NCI-H524 treated with DMSO at 0.1 percent for 48 hours (cell line): Measurements from ENCODE around the gene DGCR8.

Experiments
- DNase-seq: peaks from one replicate; lab custom pipeline; 2025; lab: John Stamatoyannopoulos, UW

DGCR8 gene

GRCh38 chr22:20052309-20053259 is 27.5 kb upstream of the DGCR8 start:
- no peak for DNase-seq

- no peak for DNase-seq
Observed at GRCh38 chr22:20053407-20054033, 26.5 kb upstream of the DGCR8 start.

DNA sequence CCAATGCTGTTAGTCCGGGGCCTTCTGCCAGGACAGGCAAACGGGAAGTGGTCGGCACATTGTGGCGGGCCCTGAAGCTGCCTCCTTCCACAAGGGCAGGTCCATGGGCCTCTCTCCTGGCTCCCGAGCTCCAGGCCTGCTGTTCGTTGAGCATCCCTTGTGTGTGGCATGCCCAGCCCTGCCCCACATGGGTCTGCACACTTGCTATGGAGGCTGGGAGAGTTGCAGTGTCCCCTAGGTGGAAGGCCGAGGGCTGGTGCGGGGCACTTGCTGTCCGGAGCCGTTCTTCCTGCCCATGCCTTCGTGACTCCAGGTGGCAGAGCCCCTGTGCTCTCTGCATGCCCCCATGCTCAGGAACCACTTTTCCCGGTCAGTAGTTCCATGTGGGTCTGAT is 26.0 kb upstream of the DGCR8 start:
- no peak for DNase-seq

DNA sequence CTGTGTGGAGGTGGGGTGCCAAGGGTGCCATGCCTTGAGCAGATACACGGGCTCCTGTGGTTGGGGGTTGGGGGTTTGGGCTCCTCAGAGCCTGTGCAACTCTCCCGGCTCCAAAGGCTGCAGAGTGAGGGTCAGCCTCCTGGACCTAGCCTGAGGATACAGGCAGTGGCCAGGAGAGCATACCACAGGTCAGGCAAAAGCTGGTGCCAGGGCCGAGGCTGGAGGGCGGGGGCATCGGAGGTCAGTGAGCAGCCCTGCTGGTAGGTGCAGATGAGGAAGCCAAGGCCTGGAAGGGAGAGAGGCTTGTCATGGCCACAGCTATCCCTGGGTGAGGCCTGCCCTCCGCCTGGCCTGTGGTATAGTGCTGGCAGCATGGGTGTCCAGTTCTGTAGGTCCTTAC is 25.6 kb upstream of the DGCR8 start:
- no peak for DNase-seq

- DNase-seq = no peak
Observed at GRCh38 chr22:20055144-20055543, 24.9 kb upstream of the DGCR8 start.

- DNase-seq = no peak
Observed at GRCh38 chr22:20055654-20056053, 24.4 kb upstream of the DGCR8 start.

GRCh38 chr22:20056161-20056560 is 23.9 kb upstream of the DGCR8 start:
- no peak for DNase-seq

- DNase-seq = no peak
Observed at GRCh38 chr22:20056696-20057386, 23.2 kb upstream of the DGCR8 start.

DNA sequence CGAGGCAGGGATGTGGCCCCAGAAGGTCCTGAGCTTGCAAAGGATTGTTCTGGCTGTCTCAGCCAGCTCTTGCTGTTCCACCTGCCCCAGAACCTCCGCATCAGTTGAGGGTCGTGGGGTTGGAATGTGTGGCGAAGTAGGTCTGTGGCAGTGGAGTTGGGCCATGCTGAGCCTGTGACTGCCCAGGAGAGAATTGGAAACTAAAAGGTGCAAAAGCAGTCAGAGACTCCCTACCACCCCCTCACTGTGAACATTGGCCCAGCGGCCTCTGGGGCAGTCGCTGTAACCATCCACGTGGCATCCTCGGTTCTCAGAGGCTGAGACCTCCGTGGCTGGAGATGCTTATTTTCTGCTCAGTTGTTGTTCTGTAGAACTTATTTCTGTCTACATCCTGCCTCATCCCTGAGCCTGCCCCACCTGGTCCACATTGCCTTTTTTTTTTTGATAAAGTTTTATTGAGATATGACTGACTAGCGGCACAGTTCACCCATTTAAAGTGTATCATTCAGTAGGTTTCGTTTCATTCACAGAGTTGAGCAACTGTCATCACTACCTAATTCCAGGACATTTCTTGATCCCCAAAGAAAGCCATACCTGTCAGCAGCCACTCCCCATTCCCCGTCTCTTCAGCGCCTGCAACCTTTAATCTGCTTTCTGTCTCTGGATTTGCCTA is 22.3 kb upstream of the DGCR8 start:
- no peak for DNase-seq

DNA sequence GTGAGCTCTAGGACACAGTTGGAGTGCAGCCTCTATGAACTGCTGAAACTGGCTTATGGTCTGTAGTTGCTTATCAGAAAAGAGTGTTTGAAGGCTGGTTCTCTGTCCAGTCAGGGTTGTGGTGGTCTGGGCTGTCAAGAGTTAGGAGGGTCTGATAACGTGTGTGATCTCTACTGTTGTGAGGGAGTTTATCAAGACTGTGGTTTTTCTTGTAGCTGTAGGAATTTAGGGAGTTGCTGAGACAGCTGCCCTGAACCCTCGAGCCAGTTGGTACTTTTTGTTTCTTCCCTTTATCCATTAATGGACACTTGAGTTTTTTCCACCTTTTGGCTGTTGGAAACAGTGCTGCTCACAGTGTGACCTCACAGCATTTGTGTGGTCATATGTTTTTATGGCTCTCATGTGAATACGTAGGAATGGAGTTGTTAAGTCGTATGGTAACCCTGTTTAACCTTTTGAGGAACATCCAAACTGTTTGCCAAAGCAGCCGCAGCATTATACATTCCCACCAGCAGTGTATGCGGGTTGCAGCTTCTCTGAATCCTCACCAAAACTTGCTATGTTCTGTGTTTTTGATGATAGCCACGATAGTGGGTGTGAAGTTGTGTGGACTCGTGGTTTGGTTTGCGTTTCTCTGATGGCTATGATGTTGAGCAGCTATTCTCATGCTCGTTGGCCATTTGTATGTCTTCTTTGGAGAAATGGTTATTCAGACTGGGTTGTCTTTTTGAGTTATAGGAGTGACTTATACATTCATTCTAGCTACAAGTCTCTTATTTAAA is 20.9 kb upstream of the DGCR8 start:
- no peak for DNase-seq

DNA sequence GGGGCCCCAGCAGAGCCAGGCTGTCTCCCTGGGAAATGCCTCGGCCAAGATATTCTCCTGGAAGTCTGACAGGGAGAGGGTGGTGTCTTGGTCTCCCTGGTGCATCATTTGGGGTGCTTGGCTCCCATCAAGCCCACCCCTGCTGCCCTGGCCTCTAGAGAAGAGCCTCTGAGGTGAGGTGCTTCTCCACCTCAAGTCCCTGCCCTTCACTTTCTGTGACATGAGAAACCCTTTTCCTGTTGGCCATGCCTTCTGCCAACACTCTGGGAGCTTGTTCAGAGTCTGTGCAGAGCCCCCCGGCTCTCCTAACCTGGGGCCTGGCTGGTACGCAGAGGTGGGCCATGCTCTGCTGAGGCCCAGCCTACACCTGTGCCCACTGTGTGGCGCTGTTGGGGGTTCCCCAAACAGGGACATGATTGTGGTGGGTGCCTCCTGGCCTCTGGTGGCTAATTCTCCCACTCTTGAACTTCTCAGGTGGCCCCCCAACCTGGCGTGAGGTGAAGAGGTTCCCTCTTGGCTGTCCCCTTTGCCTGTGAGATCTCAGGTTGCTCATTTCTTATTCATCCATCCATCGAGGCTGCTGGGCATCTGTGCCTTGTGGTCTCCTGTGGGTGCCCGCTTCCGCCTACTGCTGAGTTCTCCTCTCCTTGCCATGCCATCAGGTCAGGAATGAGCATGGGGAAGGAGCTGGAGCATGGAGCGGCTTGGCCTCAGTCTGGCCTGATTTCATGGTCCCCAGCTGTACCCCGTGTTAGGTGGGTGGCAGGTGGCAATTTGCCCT is 19.2 kb upstream of the DGCR8 start:
- DNase-seq = no peak

GRCh38 chr22:20061481-20061861 is 18.6 kb upstream of the DGCR8 start:
- DNase-seq = no peak

GRCh38 chr22:20062043-20062765 is 17.8 kb upstream of the DGCR8 start:
- no peak for DNase-seq

DNA sequence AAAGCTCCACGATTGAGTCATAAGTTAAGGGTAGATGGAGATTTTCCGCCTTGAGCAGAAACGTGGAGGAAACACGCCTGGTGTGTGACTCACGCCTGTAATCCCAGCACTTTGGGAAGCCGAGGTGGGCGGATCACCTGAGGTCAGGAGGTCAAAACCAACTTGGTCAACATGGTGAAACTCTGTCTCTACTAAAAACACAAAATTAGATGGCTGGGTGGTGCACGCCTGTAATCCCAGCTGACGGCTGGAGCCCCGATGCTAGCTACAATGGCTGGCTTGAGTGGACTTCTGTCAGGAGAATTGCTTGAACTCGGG is 17.3 kb upstream of the DGCR8 start:
- DNase-seq = no peak

- DNase-seq = no peak
Observed at GRCh38 chr22:20063271-20064139, 16.5 kb upstream of the DGCR8 start.

DNA sequence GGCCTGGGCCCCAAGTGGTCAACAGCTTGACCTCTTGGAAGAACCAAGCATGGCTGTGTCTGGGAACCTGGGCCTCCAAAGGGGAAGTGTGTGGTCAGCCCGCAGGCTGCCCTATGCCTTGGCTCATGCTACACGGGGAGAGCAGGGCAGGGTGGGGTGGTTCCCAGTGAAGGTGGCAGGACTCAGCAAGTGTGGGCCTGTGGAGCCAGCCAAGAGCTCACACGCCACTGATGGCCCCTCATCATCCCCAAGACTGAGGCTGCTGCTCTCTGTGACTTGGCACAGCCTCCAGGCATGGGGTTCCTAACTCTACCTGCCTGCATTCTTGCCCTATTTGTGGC is 15.9 kb upstream of the DGCR8 start:
- no peak for DNase-seq

DNA sequence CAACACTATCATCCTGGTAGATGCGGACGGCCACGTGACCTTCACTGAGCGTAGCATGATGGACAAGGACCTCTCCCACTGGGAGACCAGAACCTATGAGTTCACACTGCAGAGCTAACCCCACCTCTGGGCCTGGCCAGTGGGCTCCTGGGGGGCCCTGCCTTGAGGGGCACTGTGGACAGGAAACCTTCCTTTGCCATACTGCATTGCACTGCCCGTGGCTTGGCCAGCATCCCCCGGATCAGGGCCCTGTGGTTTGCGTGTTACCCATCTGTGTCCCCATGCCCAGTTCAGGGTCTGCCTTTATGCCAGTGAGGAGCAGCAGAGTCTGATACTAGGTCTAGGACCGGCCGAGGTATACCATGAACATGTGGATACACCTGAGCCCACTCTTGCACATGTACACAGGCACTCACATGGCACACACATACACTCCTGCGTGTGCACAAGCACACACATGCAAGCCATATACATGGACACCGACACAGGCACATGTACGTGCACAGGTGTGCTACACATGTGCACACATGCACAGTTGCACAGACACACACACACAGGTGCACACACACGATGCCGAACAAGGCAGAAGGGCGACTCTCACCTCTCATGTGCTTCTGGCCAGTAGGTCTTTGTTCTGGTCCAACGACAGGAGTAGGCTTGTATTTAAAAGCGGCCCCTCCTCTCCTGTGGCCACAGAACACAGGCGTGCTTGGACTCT is 15.3 kb upstream of the DGCR8 start:
- DNase-seq = no peak

DNA sequence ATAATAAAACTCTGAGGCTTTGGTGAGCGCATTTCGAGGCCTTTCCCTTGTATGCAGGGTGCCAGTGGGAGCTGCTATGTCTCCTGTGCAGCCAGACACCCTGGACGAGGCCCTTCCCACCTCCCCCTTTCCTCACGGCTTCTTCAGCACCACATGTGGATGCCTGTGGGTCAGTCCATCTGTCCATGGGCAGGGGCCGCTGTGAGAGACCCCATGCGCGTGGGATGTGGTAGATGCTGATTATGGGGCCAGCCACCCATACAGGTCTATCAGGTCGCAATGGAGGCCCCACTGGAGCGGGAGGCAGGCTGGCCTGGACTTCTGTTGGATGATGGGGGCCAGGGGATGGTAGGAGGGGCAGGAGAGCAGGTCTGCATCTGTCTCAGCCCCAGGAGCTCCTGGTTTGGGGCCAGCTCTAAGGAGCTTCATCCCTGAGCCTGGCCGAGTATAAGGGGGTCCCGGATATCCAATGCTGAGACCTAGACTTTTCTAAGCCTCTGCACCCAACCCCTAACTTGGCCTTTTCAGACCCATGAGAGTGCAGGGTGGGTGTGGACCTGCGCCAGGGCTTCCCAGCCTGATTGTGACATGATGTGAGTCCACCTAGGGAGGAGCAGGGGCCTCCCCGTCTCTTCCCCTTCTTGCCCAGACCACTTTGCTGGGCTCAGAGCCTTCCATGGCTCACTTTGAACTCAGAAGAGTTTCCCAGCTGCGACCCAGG is 14.0 kb upstream of the DGCR8 start:
- DNase-seq = no peak
